NOMO-1 treated with dmso at 0.1 percent for 144 hours (cell line): ENCODE data around the gene LPIN1.
"Not testable (repeated sequence)": the region's sequence is repeated elsewhere in the genome, so short reads cannot be mapped to it uniquely, and the experiment has no call there.

Source experiments
- DNase-seq: peaks from one replicate; lab custom pipeline; 2025; ENCODE audit not compliant: unreplicated experiment; lab: John Stamatoyannopoulos, UW

The LPIN1 gene

DNA sequence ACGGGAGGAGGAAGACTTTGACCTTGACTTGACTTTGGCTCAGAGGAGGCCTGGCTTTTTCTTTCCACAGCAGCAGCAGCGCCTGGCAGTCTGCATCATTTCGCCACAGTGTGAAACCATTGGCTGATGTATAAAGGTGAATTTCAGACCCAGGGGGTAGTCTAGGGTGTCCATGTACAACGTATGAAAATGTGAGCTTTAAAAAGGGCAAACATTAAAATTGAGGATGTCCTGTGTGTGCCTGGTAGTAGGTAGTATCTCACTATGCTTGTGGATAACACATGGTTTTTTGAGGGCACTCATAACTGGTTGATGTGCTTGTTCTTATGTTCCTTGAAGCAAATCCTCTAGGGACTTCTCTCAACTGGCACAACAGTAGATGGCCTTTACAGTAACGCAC is 86.1 kb downstream of the LPIN1 start:
- no peak for DNase-seq

DNA sequence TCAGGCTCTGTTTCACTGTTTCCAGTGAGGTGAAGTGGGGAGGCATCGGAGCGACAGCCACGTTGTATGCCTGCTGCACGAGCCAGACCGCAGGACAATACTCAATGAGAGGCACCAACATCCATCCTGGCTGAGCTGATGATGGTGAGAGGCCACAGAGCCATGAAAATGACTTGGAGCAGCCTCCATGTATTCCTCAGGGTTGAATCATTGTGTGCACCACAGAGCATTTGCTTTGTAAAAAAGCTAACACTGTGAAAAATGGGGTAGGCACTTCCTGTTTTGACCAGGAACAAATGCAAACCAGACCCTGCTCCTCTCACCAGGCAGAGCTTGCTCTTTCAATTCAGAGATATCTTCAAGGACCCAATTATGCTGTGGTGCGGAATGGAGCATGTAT is 87.2 kb downstream of the LPIN1 start:
- no peak for DNase-seq

DNA sequence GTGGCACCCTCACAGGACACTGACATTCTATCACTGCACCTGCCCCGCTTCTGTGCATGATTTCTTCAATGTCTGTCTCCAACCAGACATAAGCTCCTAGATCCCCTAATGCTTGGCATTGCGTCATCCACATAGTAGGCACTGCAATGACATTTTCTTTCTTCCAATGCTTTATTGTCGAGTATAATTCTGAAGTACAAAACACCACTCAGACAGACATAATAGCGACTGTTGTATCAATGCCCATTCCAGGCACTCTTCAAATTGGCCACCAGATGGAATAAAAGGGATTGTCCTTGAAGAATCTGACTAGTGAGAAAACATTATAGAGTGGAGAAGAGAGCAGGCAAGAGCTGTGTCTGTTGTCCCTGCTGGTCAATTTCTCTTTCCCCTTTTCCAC is 89.0 kb downstream of the LPIN1 start:
- no peak for DNase-seq

DNA sequence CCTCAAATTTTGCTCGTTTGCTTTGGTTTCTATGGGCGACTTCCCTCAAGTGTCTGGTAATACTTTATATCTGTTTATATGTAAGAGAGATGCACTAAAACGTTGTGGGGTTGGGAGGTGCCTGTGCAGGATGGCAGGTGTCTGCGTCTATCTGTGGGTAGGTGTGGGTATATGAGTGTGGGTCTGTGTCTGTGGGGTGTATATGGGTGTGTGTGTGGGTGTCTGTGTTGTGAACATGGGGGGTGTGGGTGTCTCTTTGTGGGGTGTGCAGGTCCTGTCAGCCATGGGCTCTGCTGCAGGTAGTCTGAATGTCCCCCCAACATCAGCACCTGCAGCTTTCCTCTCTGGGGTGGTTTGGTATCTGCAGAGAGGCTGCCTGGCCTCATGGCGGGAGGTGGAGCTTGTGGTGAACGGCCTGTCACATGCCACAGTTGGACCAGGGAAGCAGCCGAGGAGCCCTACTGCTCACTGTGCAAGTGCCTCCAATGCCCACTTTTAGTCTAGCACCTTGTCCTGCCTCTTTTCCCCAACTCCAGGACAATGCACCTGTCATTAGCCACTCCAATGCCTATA is 90.3 kb downstream of the LPIN1 start:
- no peak for DNase-seq

- DNase-seq: no peak
Observed at GRCh38 chr2:11837875-11838734, 91.7 kb downstream of the LPIN1 start.

DNA sequence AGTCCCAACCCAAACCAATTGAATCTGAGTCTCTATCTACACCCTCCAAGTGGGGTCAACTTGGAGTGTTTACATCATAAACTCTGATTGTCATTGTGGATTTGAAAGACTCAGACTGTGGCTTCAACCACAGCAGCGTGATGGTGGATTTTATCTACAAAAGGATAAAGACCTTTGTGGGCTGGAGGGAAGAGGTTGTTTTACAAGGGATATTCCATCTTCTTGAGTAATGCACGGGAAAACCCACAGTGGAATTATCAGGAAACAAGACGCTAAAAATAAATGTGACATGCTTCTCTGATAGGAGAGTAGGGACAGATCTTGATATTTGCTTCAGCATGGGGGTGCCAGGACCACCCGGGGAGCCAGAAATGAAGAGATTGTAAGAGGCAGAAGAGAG is 93.5 kb downstream of the LPIN1 start:
- no peak for DNase-seq

GRCh38 chr2:11842336-11842735 is 95.9 kb downstream of the LPIN1 start:
- no peak for DNase-seq

DNA sequence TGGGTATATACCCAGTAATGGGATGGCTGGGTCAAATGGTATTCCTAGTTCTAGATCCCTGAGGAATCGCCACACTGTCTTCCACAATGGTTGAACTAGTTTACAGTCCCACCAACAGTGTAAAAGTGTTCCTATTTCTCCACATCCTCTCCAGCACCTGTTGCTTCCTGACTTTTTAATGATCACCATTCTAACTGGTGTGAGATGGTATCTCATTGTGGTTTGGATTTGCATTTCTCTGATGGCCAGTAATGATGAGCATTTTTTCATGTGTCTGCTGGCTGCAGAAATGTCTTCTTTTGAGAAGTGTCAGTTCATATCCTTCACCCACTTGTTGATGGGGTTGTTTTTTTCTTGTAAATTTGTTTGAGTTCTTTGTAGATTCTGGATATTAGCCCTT is 98.4 kb downstream of the LPIN1 start:
- not testable (repeated sequence) for DNase-seq

GRCh38 chr2:11847935-11848334 is 101.5 kb downstream of the LPIN1 start:
- DNase-seq: not testable (repeated sequence)

- no peak for DNase-seq
Observed at GRCh38 chr2:11850082-11850481, 103.7 kb downstream of the LPIN1 start.

DNA sequence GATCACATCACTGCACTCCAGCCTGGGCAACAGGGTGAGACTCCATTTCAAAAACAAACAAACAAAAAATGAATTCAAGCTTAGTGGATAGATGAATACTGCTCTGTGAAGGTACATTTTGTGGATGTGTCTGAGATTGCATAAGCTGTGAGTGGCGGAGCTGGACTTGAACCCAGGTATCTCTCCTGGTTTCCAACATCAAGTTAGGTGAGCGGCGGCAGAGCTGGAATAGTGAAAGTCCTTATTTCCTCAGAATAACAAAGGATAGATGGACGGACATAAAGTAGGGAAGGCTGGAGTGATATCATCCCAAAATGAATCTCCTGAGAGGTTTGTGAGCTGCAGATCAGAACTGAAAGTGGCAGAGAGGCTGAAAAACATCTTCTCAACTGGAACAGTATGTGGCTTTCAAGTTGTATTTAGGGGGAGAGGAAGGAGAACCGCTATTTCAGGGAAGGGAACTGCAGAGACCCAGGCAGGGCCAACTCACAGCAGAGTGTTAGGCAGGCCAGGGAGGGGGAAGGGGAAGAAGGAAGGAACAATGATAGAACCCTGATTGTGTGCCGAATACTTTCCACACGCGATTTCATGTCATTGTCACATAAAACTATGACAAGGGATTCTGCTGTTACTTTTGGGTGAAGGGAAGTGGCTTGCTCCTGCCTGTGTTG is 106.2 kb downstream of the LPIN1 start:
- no peak for DNase-seq

DNA sequence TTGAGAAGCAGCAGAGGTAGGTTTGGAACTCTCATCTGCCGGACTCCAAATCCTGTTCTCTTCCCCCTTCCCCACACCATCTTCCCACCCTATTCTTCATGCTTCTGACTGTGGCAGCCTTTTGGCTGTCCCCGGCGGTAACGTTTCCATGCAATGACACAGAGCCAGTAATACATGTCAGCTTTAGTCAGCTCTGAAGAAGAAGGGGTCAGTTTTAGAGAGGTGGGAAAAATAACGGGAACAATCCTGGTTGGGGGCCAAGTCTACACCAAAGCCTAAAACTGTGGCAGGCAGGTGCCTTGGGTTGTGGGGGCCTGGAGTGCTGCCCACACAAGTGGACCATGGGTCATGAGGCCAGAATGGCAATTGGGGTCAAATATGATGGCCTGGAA is 106.8 kb downstream of the LPIN1 start:
- no peak for DNase-seq

GRCh38 chr2:11855064-11855760 is 108.8 kb downstream of the LPIN1 start:
- no peak for DNase-seq

- DNase-seq: peak; percentile 29
Observed at GRCh38 chr2:11856095-11856494, 109.7 kb downstream of the LPIN1 start.

DNA sequence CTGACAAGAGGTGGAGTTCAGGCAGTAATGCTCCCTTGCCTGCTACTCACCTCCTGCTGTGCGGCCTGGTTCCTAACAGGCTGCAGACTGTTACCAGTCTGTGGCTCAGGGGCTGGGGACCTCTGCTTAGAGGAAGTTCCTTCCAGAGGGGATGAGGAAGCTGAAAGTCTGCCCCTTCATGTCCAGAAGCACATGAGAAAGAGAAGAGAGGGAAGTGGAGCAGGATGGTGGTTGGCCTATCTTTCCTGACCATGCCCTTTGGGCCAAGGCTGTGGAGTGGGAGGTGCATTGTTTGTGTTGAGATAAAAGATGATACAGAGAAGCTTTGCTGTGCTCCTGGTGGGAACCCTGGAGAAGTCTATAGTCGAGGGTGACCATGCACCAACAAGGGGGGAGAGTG is 112.5 kb downstream of the LPIN1 start:
- DNase-seq: no peak

DNA sequence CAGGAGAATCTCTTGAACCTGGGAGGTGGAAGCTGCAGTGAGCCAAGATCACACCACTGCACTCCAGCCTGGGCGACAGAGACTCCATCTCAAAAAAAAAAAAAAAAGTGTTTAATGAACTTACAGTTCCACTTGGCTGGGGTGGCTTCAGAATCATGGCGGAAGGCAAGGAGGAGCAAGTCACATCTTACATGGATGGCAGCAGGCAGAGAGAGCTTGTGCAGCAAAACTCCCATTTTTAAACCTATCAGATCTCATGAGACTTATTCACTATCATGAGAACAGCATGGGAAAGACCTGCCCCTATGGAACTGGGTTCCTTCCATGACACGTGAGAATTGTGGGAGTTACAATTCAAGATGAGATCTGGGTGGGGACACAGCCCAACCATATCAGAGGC is 113.5 kb downstream of the LPIN1 start:
- not testable (repeated sequence) for DNase-seq

- DNase-seq: no peak
Observed at GRCh38 chr2:11861044-11861443, 114.6 kb downstream of the LPIN1 start.

DNA sequence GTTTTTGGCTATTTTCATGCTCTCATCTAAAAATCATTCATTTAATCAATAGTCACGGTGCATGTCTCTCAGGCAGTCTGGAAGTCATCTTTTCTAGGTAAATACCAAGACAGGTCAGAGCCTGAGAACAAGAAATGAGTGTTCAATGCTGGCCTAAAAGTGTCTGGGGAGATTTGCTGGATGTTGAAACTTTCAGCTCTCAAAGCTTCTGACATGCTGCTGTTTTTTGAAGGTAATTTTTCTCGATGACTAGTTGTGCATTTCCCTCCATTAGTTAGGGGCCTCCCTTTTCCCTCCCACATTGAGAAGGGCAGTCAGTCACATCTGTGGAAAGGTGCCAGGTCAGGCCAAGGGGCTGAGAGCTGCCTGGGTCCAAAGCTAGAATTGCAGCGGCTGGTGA is 115.6 kb downstream of the LPIN1 start:
- no peak for DNase-seq

GRCh38 chr2:11863103-11863502 is 116.7 kb downstream of the LPIN1 start:
- DNase-seq: no peak

DNA sequence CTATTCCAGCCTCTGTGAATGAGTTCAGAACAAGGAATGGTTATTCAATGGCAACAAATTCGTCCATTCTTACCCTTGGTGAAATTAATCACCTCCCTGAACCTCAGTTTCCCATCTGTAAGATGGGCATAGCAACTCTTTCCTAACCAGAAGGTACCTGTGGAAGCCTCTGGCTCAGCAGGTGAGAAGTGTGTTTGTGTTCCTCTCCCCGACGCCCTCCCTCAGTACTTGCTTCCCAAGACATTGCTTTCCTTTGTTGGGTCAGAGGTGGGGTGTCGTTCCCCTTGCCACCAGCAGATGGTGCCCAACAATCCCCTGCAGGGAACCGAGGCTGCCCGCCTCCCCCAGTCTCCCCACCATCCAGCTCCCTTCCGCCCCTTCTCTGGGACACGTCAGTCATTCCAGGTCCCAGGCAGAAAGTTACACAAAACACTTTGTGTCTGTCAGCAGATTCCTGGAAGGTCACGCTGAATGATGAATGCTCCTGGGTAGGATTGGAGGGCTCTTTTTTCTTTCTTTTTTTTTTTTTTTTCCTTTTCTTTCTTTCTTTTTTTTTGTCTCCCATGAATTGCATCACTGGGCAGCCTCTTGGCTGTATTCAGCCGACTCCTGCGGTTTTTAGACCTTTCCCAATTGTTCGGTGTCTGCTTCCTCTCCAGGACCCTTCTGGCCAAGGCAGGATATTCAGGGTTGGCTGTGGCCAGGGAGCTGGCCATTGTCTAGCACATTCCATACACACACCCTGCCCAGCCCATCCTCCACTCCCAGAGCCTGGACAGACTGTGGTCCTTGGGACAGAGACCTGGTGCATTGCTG is 117.3 kb downstream of the LPIN1 start:
- DNase-seq: no peak

GRCh38 chr2:11864724-11865123 is 118.3 kb downstream of the LPIN1 start:
- no peak for DNase-seq
